CD4-positive, alpha-beta T cell treated with Interleukin-12 subunit alpha and Interleukin-12 subunit beta, for 1 hour (primary cell): Measurements from ENCODE around the gene PXMP4.
"Not testable (repeated sequence)": the region's sequence is repeated elsewhere in the genome, so short reads cannot be mapped to it uniquely, and the experiment has no call there.

ENCODE experiments used
- DNase-seq: peaks from one replicate; pipeline ENCODE4 v3.0.0-alpha.2; 2020

The PXMP4 gene, protein sequence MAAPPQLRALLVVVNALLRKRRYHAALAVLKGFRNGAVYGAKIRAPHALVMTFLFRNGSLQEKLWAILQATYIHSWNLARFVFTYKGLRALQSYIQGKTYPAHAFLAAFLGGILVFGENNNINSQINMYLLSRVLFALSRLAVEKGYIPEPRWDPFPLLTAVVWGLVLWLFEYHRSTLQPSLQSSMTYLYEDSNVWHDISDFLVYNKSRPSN

DNA sequence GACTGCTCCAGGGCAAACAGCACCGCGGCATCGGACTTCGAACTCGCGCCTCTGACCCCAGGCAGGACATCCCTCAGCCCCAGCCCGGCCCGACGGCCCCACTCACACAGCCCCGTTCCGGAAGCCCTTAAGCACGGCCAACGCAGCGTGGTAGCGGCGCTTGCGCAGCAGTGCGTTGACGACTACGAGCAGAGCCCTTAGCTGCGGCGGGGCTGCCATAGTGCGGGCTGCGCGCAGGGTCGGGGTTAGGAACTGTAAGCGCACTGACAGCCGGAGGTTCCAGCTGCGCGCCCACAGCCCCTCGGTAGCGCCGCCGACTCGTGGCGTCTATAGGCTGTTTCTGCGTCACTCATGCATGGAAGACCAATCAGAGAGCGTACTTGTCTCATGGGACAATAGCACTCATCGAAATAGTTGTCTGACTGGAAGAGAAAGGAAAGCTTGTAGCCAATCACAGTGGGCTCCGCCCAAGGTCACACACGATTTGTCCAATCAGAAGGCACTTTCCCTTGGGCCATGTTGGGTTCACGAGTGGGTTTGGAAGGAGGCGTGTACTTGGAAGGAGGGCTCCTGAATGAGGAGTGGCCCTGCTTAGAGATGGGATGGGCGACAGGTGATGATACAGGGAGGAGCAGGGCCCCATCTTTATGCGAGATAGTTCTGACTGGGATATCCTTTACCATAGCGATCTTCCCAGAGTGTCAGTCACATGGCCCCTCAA is at the start of gene PXMP4:
Gene PXMP4, minus strand, starts transcription at position 322 of the 721 bp plus-strand sequence. Its CDS starts 103 bp downstream, at position 219.
- peak; percentile 96 for DNase-seq

DNA sequence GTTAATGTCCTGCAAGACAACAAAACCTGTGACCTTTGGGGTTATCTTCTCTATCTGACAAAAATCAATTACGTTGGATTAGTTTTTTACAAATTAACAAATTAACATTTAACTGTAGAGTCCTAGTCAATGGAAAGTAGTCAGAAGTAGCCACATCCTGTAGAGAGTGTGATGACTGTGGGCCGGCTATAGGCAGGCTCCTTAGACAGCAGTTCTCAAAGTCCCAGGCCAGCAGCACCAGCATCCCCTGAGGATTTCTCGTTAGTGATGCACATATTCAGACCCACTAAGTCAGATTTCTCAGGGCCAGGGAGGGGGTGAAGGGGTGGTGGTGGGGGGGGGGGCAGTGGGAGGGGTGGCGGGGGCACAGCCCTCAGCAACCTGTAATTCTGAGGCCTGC is 48.9 kb upstream of the PXMP4 start:
- DNase-seq = no peak

DNA sequence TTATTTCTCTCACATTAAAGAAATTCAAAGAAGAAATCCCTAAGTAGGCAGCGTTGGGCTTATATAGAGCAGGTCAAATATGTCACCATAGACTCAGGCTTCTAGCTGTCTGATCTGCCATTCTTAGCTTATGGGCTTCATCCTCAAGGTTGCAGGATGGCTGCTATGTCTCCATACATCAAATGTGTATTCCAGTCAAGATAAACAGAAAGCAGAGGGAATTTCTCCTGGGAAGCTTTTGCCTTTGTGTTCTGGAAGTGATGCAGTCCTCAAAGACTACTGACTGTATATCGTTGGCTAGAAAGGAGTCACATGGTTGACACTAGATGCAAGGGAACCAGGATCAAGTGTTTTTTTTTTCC is 47.6 kb upstream of the PXMP4 start:
- DNase-seq = no peak

DNA sequence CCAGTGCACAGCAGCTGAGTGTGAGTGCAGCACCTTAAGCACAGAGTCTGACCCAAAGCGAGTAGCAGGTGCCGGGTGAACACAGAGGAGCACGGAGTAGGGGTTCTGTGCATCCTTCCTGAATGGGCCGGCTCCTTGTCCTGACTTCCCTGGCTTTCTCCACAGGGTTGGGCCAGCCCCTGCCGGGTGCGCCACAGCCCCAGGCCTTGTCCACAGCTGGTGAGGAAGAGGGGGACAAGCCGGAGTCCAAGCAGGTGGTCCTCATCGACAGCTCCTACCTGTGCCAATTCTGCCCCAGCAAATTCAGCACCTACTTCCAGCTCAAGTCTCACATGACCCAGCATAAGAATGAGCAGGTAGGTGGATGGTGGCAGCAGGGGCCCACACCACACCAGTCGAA is 46.6 kb upstream of the PXMP4 start:
- no peak for DNase-seq

DNA sequence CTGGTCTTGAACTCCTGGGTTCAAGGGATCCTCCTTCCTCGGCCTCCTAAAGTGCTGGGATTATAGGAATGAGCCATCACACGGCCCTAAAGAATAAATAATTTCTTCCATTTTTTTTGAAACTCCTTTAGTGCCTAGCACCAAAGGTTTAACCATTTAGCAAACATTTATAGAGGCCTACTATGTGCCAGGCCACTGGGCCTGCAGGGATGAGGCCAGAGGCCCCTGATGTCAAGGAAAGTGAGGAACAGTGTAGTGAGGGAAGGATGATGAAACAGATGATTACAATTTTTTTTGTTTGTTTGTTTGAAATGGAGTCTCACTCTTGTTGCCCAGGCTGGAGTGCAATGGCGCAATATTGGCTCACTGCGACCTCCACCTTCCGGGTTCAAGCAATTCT is 45.5 kb upstream of the PXMP4 start:
- no peak for DNase-seq

DNA sequence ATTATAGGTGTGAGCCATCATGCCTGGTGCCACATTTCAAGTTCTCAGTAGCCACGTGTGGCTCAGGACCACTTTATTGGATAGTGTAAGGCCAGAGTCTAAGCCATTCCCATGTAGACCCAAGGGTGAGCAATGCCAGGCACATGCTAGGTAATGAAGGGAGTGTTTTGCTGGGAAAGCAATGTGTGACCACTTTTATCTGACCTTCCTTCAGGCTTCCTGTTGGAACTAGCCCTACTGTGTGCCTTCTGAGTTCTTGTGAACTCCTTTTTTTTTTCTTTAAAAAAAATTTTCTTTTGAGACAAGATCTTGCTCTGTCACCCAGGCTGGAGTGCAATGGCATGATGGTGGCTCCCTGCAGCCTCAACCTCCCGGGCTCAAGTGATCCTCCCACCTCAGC is 45.0 kb upstream of the PXMP4 start:
- no peak for DNase-seq

DNA sequence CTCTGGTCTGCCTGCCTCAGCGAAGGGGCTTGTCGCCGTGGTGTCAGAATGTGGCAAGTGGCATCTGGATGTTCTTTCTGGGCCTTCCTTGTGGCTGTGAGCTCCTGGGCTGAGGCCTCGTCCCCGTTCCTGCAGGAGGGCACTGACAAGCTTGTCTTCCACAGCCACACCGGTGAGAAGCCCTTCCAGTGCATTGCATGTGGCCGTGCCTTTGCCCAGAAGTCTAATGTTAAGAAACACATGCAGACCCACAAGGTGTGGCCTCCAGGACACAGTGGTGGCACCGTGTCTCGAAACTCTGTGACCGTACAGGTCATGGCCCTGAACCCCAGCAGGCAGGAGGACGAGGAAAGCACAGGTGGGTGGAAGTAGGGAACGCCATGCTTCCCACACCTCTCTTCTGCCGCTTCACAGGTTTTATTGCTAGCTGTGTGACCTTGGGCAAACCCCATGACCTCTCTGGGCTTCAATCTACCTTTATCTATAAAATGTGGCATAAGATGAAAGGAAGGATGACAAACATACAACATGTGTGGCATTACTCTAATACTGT is 41.7 kb upstream of the PXMP4 start:
- no peak for DNase-seq

DNA sequence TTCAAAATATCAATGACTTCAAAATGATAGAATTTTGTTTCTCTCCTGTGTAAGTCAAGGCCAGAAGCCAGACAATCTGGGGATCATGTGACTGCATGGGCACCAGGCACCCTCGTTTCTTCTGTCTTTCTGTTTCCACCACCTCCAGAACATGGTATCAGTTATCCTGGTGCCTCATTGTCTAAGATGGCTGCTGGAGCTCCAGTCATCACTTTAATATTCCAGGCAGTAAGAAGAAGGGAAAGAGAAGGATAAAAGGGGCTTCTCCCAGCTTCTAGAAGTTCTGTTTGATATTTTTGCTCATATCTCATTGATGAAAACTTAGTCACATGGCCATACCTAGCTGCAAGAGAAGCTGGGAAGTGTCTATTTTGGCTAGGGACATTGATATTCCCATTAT is 37.3 kb upstream of the PXMP4 start:
- no peak for DNase-seq

DNA sequence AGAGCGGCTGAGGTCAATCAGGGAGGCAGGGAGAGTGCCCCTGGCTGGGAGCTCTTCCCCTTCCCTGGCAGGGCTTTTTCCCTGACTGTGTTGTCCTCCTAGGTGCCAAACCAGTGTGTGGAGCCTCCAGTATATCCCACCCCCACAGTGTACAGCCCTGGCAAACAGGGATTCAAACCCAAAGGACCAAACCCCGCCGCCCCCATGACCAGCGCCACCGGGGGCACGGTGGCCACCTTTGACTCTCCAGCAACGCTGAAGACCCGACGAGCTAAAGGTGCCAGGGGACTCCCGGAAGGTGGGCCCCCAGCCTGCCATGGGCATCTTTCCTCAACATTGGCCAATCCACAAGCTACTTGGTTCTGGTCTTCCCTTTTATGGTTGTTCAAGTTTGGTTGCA is 36.9 kb upstream of the PXMP4 start:
- no peak for DNase-seq

DNA sequence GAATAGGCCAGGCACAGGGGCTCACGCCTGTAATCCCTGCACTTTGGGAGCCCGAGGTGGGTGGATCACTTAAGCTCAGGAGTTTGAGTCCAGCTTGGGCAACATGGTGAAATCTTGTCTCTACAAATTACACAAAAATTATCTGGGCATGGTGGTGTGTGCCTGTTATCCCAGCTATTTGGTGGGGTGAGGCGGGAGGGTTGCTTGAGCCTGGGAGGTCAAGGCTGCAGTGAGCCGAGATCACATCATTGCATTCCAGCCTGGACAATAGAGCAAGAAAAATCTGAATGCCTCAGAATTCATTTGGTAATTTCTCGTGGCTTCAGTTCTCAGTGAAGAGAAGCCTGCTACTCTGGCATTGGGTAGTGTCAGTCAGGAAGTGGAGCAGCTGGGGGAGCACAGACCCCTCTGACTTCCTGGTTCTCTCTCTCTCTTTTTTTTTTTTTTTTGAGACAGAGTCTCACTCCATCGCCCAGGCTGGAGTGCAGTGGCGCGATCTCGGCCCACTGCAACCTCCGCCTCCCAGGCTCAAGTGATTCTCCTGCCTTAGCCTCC is 35.9 kb upstream of the PXMP4 start:
- DNase-seq = not testable (repeated sequence)

DNA sequence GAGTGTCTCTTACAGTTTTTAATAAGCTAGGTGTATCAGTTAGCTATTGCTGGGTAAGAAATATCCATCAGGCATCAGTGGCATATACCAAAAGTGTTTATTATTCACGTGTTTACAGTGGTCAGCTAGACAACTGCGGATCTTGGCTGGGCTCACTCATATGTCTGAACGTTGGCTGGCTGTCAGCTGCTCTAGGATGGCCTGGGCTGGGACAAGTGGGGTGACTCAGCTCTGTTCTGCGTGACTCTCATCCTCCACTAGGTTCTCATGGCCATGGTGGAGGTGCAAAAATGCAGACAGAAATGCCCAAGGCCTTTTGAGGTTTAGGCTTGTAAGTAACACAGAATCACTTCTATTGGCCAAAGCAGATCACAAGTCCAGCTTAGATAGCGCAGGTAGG is 33.7 kb upstream of the PXMP4 start:
- DNase-seq = no peak

DNA sequence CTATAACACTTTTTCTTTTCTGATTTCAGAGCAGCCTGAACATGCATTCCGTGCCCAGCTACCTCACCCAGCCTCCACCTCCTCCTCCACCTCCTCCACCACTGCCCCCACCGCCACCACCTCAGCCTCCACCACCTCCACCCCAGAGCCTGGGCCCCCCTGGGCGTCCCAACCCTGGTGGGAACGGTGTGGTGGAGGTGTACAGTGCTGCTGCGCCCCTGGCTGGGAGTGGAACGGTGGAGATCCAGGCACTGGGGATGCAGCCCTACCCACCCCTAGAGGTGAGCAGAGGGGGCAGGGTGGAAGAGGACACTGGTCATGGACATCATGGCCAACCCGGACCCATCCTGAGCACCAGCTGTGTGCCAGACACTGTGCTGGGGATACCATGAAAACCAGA is 33.0 kb upstream of the PXMP4 start:
- no peak for DNase-seq

DNA sequence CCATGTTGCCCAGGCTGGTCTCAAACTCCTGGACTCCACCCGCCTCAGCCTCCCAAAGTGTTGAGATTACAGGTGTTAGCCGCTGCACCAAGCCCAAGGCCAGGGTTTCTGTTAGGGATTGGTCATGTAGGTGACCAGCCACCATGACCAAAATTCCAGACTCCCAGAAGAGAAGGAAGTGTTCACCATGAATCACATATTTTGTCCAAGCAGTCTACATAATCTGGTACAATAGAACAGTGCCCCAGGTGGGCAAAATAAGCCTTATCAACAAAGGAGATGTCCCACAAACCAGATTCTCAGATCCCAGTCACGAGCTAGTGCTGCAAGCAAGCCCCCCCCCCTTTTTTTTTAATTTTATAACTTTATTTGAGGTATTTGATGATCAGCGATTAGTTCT is 31.7 kb upstream of the PXMP4 start:
- DNase-seq = no peak

DNA sequence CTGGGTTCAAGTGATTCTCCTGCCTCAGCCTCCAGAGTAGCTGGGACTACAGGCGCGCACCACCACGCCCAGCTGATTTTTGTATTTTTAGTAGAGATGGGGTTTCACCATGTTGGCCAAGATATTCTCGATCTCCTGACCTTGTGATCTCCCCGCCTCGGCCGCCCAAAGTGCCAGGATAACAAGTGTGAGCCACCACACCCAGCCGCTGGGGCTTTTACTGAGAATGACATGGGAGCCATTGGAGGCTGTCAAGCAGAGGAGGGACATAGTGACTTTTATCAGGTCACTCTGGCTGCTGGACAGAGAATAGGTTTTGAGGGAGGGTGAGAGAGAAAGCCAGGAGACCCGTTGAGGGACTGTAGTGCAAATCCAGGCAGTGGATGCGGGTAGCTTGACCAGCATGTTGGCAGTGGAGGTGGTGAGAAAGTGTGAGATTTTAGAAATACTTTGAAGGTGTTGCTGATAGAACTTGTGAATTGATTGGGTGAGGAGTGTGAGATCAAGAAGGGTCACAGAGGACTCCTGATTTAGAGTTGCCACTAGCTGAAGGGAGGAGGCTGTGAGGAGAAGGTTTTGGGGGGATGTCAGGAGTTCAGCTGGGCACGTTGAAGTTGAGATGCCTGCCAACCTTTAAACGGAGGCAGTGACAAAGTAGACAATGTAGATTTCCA is 26.4 kb upstream of the PXMP4 start:
- DNase-seq = no peak

DNA sequence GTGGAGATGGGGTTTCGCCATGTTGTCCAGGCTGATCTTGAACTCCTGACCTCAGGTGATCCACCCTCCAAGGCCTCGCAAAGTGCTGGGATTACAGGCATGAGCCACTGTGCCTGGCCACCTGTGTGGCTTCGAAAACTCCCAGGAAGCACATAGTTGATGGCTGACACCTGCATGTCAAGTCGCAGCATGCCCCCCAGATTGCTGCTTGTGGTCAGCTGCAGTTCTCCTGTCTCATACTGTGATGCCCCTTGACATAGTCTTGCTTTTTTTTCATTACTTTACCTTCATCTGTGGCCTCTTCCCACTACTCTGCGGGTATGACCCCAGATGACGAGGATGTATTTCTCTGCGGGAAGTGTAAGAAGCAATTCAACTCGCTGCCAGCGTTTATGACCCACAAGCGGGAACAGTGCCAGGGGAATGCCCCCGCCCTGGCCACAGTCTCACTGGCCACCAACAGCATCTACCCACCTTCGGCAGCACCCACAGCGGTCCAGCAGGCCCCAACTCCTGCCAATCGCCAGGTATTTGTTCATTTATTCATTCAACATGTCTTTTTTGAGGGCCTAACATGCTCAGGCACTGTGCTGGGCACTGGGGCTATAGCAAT is 24.8 kb upstream of the PXMP4 start:
- no peak for DNase-seq

DNA sequence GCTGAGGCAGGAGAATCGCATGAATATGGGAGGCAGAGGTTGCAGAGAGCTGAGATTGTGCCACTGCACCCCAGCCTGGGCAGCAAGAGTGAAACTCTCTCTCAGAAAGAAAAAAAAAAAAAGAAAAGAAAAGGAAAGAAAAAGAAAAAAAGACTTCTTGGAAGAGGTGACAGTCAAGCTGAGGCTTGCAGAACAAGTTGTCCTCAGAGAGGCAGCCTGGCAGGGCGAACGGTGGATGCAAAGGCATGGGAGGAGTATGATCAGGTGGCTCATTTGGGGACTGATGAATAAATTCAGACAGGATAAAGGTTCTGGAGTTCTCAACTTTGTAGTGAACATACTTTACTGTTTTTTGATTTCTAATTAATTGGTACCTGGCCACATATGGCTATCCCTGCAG is 24.1 kb upstream of the PXMP4 start:
- DNase-seq = no peak

DNA sequence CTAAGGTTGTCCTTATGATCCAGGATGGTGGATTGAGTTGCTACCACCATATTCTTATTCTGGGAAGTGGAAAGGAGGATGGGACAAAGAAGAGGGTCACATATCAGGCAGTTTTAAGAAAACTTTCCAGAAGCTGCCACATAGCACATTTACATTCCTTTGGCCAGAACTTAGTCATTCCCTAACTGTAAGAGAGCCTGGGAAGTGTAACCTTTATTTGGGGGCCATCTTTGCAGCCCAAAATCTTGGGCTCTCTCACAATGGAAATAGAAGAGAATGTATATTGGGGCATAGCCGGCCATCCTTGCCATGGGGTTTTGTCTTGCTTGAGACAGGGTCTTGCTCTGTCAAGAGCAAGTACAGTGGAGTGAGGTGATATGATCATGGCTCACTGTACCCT is 20.1 kb upstream of the PXMP4 start:
- no peak for DNase-seq

DNA sequence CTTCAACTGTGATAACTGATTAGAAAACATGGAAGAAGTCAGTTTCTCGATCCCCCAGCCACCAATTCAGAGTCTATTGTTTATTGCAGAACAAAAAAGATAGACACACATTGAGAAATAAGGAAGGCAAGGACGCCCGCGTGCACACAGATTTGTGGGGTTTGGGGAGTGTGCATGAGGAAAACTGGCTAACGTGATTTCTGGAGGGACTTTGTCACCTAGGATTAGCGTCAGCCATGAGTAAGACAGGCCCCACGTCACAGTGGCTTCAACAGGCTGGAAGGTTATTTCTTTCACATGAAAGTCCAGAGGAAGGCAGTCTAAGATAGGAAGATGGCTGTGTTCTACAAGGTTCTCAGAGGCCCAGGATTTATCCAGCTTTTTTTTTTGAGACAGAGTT is 19.4 kb upstream of the PXMP4 start:
- DNase-seq = no peak

DNA sequence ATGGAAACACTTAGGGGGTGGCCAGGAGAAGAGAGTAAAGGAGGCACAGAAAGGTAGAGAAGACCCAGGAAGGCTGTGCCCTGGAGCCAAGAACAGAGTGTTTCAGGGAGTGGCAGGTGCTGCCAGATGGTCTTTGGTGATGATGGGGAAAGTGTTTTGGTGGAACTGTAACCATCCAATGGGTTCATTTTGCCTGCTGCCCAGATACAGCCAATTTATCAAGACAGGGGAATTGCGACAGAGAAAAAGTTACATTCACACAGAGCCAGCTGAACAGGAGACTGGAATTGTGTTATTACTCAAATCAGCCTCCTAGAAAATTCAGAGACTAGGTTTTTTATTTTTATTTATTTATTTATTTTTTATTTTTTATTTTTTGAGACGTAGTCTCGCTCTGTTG is 16.9 kb upstream of the PXMP4 start:
- no peak for DNase-seq

DNA sequence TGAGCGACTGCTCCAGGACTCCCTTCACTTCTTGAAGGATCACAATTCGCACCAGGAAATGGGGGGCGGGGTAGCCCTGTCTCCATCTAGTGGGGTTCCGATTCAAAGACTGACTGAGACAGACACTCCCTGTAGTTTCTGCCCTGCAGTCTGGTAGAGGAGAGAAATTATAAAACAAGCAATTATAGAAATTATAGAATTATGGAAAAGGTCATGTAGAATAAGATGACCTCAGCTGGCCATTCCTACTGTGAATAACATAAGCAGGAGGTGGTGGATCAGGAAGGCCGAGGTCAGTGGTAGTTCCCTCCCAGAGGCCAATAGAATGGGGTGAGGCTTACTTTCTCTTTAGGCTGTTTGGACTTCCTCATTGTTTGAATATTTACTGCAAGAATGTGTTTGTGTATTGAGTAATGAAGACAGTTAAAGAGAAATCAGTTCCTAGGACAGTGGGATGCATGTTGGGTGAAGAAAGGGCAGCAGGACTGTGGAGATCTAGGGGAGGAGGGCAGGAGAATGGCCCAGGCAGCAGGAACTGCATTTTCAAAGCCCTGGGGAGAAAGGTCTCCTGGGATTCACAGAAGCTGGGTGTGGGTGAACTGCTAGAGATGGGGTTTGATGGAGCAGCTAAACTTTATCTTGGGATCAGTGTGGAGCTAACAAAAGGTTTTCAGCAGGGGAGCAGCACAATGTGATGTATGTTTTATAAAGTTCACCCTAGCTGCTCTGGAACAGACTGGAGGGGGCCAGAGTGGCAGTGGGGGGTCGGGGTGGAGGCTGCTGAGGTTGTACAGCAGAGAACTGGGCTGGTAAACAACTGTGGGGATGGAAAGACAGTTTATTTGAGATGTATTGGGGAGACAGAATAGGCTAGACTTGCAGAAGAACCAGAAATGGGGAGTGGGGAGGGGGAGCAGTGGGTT is 13.8 kb upstream of the PXMP4 start:
- no peak for DNase-seq

DNA sequence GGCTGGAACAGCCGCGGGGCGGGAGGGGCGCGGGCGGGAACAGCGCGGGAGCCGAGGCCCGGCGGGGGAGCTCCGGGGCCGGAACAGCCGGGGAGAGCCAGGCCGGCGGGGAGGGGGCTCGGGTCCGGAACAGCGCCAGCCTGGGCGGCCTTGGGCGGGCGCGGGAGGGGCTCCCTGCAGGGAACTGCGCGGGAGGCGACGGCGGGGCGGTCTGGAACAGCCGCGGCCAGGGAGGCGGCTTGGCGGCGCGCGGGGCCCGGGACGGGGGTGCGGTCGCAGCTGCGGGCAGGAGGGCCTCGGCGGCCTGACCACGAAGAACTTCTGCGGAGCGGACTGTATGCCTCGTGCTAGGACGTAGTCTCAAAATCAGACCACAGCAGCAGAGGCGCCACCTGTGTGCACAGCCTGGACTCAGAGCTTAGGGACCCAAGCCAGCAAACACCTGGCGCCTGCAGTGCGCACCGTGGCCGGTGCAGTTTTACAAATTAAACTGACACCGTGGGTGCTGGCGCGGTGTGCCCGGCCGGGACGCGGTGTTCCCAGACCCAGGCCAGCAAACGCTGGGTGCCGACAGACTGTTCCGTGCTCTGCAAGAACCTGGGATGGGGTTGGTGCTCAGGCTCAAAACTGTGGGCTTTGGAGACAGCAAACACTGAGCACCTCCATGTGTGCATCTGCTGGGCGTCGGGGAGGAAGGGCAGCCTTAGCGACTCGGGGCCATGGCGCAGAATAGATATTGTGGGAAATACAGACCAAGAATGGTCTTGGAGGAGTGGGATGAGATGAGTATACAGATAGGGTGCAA is 12.3 kb upstream of the PXMP4 start:
- DNase-seq = peak; percentile 92
